Central memory CD8-positive, alpha-beta T cell (primary cell): Measurements from ENCODE around the gene CRYGN.

Experiments used
- ATAC-seq: fragments of 150-1000 bp; cut with Tn5 transposase; replicated peaks from 2 replicates; pipeline ENCODE4 v1.10.0; 2022; ENCODE audit warnings: mild to moderate bottlenecking, moderate FRiP score, moderate number of reproducible peaks; ENCODE audit not compliant: poor library complexity, severe bottlenecking; ENCODE audit errors: extremely low read depth
- DNase-seq, 2 donors: peaks; one replicate each; pipeline ENCODE4 v3.0.0; 2021; ENCODE audit warnings: low spot score in 2 of 2
- H3K27ac Mint-ChIP-seq: one replicate; pipeline ENCODE4 v1.8.0; 2022; ENCODE audit warnings: low read depth, mild to moderate bottlenecking, moderate library complexity, mixed read lengths
- H3K27me3 Mint-ChIP-seq: one replicate; pipeline ENCODE4 v1.8.0; 2022; ENCODE audit warnings: mixed read lengths
- H3K36me3 Mint-ChIP-seq: one replicate; pipeline ENCODE4 v1.8.0; 2022; ENCODE audit warnings: mild to moderate bottlenecking, moderate library complexity, mixed read lengths; ENCODE audit not compliant: insufficient read depth
- H3K4me1 Mint-ChIP-seq: one replicate; pipeline ENCODE4 v1.8.0; 2022; ENCODE audit warnings: mixed read lengths
- H3K4me3 Mint-ChIP-seq: one replicate; pipeline ENCODE4 v1.8.0; 2022; ENCODE audit warnings: mild to moderate bottlenecking, moderate library complexity, mixed read lengths
- H3K9me3 Mint-ChIP-seq: one replicate; pipeline ENCODE4 v1.8.0; 2022; ENCODE audit warnings: mixed read lengths

Gene CRYGN

DNA sequence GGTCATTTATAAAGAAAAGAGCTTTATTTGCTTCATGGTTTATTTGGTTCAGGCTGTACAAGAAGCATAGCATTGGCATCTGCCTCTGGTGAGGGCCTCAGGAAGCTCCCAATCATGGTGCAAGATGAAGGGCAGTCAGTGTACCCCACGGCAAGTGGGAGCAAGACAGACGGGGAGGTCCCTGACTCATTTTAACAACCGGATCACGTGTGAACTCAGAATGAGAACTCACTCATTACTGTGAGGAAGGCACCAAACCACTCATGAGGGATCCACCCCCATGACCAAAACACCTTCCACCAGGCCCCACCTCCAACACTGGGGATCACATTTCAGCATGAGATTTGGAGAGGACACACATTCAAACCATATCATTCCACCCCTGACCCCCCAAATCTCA, 15.7 kb upstream of the CRYGN start:
- H3K4me3 Mint-ChIP-seq, result no peak overlapping the region
- H3K27ac Mint-ChIP-seq, result no peak overlapping the region
- ATAC-seq (no peak), DNase-seq (no peak)
- H3K4me1 Mint-ChIP-seq, result peaks cover 9% of the 10 kb centered on the region
- H3K36me3 Mint-ChIP-seq, result no peaks in the 10 kb centered on the region
- peaks cover 7% of the 10 kb centered on the region for H3K27me3 Mint-ChIP-seq
- no peaks in the 10 kb centered on the region for H3K9me3 Mint-ChIP-seq

- DNase-seq (no peak), ATAC-seq (no peak)
- no peaks in the 10 kb centered on the region for H3K36me3 Mint-ChIP-seq
- no peak overlapping the region for H3K27ac Mint-ChIP-seq
- H3K27me3 Mint-ChIP-seq, result peaks cover 10% of the 10 kb centered on the region
- peaks cover 9% of the 10 kb centered on the region for H3K4me1 Mint-ChIP-seq
- no peaks in the 10 kb centered on the region for H3K9me3 Mint-ChIP-seq
- no peak overlapping the region for H3K4me3 Mint-ChIP-seq
Observed at GRCh38 chr7:151454932-151455530, 15.1 kb upstream of the CRYGN start.

- Mint-ChIP-seq H3K4me3 (no peak overlapping the region), H3K9me3 (no peaks in the 10 kb centered on the region), H3K27ac (no peak overlapping the region), H3K4me1 (peaks cover 9% of the 10 kb centered on the region), H3K27me3 (peaks cover 17% of the 10 kb centered on the region), H3K36me3 (peaks cover 1% of the 10 kb centered on the region)
- ATAC-seq, result no peak
- DNase-seq, result no peak
Observed at GRCh38 chr7:151454305-151454704, 14.4 kb upstream of the CRYGN start.

- ATAC-seq (no peak), DNase-seq (no peak)
- Mint-ChIP-seq H3K36me3 (peaks cover 1% of the 10 kb centered on the region), H3K4me3 (no peak overlapping the region), H3K9me3 (no peaks in the 10 kb centered on the region), H3K4me1 (peaks cover 9% of the 10 kb centered on the region), H3K27ac (peak overlapping the region; percentile 16), H3K27me3 (peaks cover 17% of the 10 kb centered on the region)
Observed at GRCh38 chr7:151453326-151453791, 13.4 kb upstream of the CRYGN start.

DNA sequence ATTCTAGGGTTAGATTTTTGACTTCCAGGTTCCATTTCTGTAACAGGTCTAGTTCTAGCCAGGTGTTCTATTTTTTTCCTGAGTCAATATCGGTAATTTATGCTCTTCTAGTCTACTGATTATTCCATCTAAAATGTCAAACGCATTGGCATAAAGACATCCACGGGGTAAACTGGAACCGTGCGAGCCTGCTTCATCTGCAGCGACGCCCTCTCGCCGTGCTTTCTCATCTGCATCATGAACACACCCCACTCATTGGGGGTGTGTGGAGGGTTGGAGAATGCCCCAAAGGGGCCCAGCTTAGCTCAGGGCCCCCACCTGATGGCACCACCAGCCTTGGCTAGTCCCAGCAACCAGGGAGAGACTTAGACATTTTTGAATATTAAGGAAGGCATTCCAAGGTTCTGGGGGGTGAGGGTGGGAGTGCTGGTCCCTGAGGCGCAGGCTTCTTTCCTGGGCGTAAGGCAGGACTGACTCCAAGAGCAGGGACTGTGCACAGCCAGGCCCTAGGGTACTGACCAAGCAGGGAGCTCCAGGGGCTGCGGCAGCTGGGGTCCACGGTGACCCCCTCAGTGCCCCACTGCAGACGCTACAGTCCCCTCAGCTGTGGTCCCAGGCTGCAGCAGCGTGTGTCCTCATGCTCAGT, 12.9 kb upstream of the CRYGN start:
- H3K27ac Mint-ChIP-seq, result no peak overlapping the region

GRCh38 chr7:151451626-151452571, 12.0 kb upstream of the CRYGN start:
- DNase-seq (no peak), ATAC-seq (no peak)
- no peak overlapping the region for H3K27ac Mint-ChIP-seq
- H3K36me3 Mint-ChIP-seq, result peaks cover 3% of the 10 kb centered on the region
- H3K9me3 Mint-ChIP-seq, result no peaks in the 10 kb centered on the region
- H3K27me3 Mint-ChIP-seq, result peaks cover 17% of the 10 kb centered on the region
- peaks cover 1% of the 10 kb centered on the region for H3K4me1 Mint-ChIP-seq
- no peak overlapping the region for H3K4me3 Mint-ChIP-seq

More for the DNA sequence above, 12.9 kb upstream of the CRYGN start:
- Mint-ChIP-seq H3K27me3 (peaks cover 17% of the 10 kb centered on the region), H3K36me3 (peaks cover 1% of the 10 kb centered on the region), H3K9me3 (no peaks in the 10 kb centered on the region), H3K4me1 (peaks cover 9% of the 10 kb centered on the region), H3K4me3 (no peak overlapping the region)
- no peak for DNase-seq
- ATAC-seq, result no peak

- peaks cover 17% of the 10 kb centered on the region for H3K27me3 Mint-ChIP-seq
- H3K27ac Mint-ChIP-seq, result no peak overlapping the region
- peaks cover 3% of the 10 kb centered on the region for H3K36me3 Mint-ChIP-seq
- H3K4me3 Mint-ChIP-seq, result no peak overlapping the region
- ATAC-seq (no peak), DNase-seq (no peak)
- no peaks in the 10 kb centered on the region for H3K9me3 Mint-ChIP-seq
- no peaks in the 10 kb centered on the region for H3K4me1 Mint-ChIP-seq
Observed at GRCh38 chr7:151451156-151451555, 11.2 kb upstream of the CRYGN start.

DNA sequence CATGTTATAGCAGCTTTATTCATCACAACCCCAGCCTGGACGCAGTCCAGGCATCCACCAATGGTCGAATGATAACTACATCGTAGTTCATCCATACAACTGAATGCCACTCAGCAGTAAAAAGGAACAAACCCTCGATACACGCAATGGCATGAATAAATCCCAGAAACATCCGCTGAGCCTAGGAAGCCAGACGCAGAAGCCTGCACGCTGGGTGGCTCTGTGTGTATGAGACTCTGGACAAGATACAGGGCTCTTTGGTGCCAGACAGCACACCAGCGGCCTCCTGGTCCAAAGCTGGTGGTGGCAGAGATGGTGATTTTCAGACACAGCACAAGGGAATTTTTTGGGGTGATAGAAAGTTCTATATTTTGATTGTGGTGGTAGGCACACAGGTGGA, 10.0 kb upstream of the CRYGN start:
- no peaks in the 10 kb centered on the region for H3K9me3 Mint-ChIP-seq
- H3K27me3 Mint-ChIP-seq, result peaks cover 17% of the 10 kb centered on the region
- H3K36me3 Mint-ChIP-seq, result peaks cover 3% of the 10 kb centered on the region
- H3K4me3 Mint-ChIP-seq, result no peak overlapping the region
- ATAC-seq (no peak), DNase-seq (no peak)
- no peaks in the 10 kb centered on the region for H3K4me1 Mint-ChIP-seq
- H3K27ac Mint-ChIP-seq, result no peak overlapping the region

DNA sequence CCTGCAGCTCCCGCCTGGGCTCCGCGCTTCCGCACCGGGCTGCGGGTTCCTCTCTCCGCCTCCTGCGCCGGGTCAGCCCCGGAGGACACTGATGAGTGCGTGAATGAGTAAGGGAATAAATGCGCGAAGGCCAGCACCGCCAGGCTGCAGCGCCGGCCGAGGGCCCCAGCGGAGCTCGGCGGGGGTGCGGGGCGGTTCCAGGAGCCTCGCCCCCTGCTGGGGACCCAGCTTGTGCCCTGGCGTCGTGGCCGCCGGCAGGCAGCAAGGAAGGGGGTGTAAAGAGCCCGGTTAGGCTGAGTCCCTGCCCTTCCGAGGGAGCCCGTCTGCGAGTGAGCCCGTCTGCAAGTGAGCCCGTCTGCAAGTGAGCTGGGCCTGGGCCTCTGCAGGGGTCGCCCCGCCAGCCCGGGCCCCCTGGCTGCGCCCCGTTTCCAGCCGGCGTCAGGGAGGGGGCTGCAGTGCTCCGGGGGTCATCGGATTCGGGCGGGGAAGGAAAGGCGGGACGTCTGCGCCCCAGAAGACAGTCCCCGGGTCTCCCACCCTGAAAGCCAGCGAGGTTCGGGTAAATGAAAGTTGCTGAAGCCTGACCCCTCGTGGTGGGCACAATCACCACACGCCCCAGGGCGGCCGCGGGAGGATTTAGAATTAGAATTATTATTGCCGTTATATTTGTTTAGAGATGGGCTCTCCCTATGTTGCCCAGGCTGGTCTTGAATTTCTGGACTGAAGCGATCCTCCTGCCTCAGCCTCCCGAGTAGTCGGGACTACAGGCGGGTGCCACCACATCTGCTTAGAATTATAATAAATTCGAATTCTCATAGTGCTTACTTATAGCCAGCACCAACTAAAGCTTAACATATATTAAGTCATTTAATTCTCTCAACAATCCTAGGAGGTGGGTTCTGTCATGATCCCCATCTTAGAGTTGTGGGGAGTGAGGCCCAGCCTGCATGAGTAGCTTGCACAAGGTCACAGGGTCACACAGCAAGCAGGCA, 8.6 kb upstream of the CRYGN start:
- no peak overlapping the region for H3K27ac Mint-ChIP-seq
- peak; percentile 72 to 74 for DNase-seq
- peak; percentile 84 for ATAC-seq
- no peaks in the 10 kb centered on the region for H3K4me1 Mint-ChIP-seq
- no peaks in the 10 kb centered on the region for H3K9me3 Mint-ChIP-seq
- H3K27me3 Mint-ChIP-seq, result peaks cover 17% of the 10 kb centered on the region
- H3K36me3 Mint-ChIP-seq, result peaks cover 3% of the 10 kb centered on the region
- peak overlapping the region; percentile 74 for H3K4me3 Mint-ChIP-seq

GRCh38 chr7:151447901-151448260, 7.9 kb upstream of the CRYGN start:
- Mint-ChIP-seq H3K36me3 (peaks cover 3% of the 10 kb centered on the region), H3K4me1 (no peaks in the 10 kb centered on the region), H3K4me3 (peak overlapping the region; percentile 74), H3K27ac (peak overlapping the region; percentile 67), H3K27me3 (peaks cover 17% of the 10 kb centered on the region), H3K9me3 (no peaks in the 10 kb centered on the region)
- no peak for ATAC-seq
- no peak for DNase-seq

DNA sequence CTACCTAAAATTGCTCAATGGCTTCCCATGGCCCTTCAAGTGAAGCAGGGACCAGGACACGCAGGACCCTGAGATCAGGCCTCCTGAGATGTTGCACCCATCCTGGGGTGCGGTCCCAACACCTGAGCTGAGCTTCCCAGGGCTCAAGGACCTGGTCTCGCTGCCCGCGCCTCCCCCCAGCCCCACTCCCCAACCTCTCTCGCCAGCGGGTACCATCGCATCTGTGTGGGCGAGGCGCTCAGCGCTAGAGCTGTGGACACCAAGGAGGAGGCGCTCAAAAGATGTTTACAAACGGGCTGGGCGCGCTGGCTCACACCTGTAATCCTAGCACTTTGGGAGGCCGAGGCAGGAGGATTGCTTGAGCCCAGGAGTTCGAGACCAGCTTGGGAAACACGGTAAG, 7.4 kb upstream of the CRYGN start:
- Mint-ChIP-seq H3K9me3 (no peaks in the 10 kb centered on the region), H3K36me3 (peaks cover 3% of the 10 kb centered on the region), H3K4me3 (peak overlapping the region; percentile 74), H3K27ac (peak overlapping the region; percentile 67), H3K4me1 (no peaks in the 10 kb centered on the region), H3K27me3 (peaks cover 17% of the 10 kb centered on the region)
- no peak for DNase-seq
- ATAC-seq, result no peak

DNA sequence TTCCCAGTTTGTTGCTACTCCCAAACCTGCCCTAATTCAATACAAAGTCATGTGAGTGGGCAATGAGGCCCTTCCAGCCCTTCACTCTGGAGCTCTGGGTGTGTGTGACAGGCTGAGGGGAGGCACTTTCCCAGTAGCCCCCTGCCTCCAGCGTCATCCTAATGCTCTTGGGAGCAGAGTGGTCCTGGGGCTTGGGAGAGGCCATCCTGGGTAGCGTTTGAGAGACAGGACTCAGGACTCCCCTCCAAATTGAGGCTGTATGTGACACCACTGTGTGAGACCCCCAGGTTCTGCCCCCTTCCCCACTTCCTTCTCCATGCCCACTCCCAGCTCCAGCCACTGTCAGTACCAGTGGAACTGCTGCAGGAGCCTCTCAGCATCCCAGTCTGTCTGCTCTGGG, 6.5 kb upstream of the CRYGN start:
- DNase-seq, result no peak
- Mint-ChIP-seq H3K27me3 (peaks cover 16% of the 10 kb centered on the region), H3K9me3 (no peaks in the 10 kb centered on the region), H3K4me3 (no peak overlapping the region), H3K4me1 (peaks cover 4% of the 10 kb centered on the region), H3K36me3 (peaks cover 3% of the 10 kb centered on the region), H3K27ac (peak overlapping the region; percentile 74)
- no peak for ATAC-seq
